ENCODE data around the gene AVPR2.

DNA sequence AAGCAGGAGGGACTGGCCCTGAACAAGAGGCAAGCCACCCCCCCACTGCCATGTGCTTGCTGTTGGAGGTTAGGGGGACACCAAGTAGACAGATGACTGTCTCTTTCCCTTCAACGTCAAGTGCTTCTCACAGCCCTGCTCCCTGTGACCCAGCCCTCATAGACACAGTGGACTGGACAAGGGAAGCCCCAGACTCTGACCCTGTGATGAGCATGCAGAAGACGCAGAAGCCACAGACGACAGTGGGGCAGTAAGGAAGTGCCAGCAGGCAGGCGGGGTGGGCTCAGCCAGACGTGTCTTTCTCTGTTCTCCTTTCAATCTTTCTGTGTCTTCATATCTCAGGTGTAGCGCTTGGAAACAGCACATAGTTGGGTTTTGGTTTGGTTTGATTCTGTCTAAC is 16.1 kb upstream of the AVPR2 start:
- TF ChIP-seq EP300 (IDR thresholded peaks at IDR 0.05) (no peak), POLR2A (IDR thresholded peaks at IDR 0.05) (no peak)
- TF ChIP-seq, protein P1, sequence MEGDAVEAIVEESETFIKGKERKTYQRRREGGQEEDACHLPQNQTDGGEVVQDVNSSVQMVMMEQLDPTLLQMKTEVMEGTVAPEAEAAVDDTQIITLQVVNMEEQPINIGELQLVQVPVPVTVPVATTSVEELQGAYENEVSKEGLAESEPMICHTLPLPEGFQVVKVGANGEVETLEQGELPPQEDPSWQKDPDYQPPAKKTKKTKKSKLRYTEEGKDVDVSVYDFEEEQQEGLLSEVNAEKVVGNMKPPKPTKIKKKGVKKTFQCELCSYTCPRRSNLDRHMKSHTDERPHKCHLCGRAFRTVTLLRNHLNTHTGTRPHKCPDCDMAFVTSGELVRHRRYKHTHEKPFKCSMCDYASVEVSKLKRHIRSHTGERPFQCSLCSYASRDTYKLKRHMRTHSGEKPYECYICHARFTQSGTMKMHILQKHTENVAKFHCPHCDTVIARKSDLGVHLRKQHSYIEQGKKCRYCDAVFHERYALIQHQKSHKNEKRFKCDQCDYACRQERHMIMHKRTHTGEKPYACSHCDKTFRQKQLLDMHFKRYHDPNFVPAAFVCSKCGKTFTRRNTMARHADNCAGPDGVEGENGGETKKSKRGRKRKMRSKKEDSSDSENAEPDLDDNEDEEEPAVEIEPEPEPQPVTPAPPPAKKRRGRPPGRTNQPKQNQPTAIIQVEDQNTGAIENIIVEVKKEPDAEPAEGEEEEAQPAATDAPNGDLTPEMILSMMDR (IDR thresholded peaks at IDR 0.05), result no peak

All from ovary (tissue), 3 donors.